ENCODE measurements around the gene INCENP. TPM values are rescaled to one million over a fixed set of nuclear protein-coding genes. Genes with fewer than 3 reads are reported as not detected.

INCENP gene
- polyA plus RNA-seq, 1 experiment: 14.2 TPM

- Histone ChIP-seq H3K4me3 (ENCODE audit: low read depth, low read length) (no peak overlapping the region), H3K27me3 (ENCODE audit: control insufficient read depth, insufficient read depth, low read length) (no peaks in the 10 kb centered on the region), H3K36me3 (ENCODE audit: control insufficient read depth, insufficient read depth, low read length) (peaks cover 44% of the 10 kb centered on the region)
- ChIA-PET POLR2A (no interaction called here), CTCF (interaction anchor here (2.7 kb wide), 1 partner anchor 12 kb away, joined by 8 read pairs; no protein-coding TSS in a partner anchor)
- TF ChIP-seq CTCF (IDR thresholded peaks at IDR 0.05; ENCODE audit: insufficient read depth, low read depth, low read length): no peak
- no peak for DNase-seq (ENCODE audit: low read depth)
Observed at GRCh38 chr11:62142921-62143320, 19.1 kb downstream of the INCENP start.

GRCh38 chr11:62143727-62144126 is 19.9 kb downstream of the INCENP start:
- ChIA-PET POLR2A (no interaction called here), CTCF (interaction anchor here (2.7 kb wide), 1 partner anchor 13 kb away, joined by 8 read pairs; no protein-coding TSS in a partner anchor)
- no peak for DNase-seq (ENCODE audit: low read depth)
- no peak for TF ChIP-seq CTCF (IDR thresholded peaks at IDR 0.05; ENCODE audit: insufficient read depth, low read depth, low read length)
- no peak overlapping the region for H3K4me3 ChIP-seq (ENCODE audit: low read depth, low read length)
- H3K36me3 ChIP-seq (ENCODE audit: control insufficient read depth, insufficient read depth, low read length): peaks cover 45% of the 10 kb centered on the region
- H3K27me3 ChIP-seq (ENCODE audit: control insufficient read depth, insufficient read depth, low read length): no peaks in the 10 kb centered on the region

- TF ChIP-seq CTCF (IDR thresholded peaks at IDR 0.05; ENCODE audit: insufficient read depth, low read depth, low read length): no peak
- CTCF ChIA-PET: interaction anchor here (0.5 kb wide), 1 partner anchor 247 kb away, joined by 4 read pairs; no protein-coding TSS in a partner anchor
Observed at GRCh38 chr11:62144641-62145255, 20.9 kb downstream of the INCENP start.

GRCh38 chr11:62145261-62145871 is 21.6 kb downstream of the INCENP start:
- H3K27me3 ChIP-seq (ENCODE audit: control insufficient read depth, insufficient read depth, low read length): no peaks in the 10 kb centered on the region
- no peak overlapping the region for H3K4me3 ChIP-seq (ENCODE audit: low read depth, low read length)
- no peak for TF ChIP-seq CTCF (IDR thresholded peaks at IDR 0.05; ENCODE audit: insufficient read depth, low read depth, low read length)
- CTCF ChIA-PET: no interaction called here
- peaks cover 39% of the 10 kb centered on the region for H3K36me3 ChIP-seq (ENCODE audit: control insufficient read depth, insufficient read depth, low read length)
- DNase-seq (ENCODE audit: low read depth): no peak
- POLR2A ChIA-PET: no interaction called here

More at GRCh38 chr11:62144641-62145255, 20.9 kb downstream of the INCENP start:
- no peaks in the 10 kb centered on the region for H3K27me3 ChIP-seq (ENCODE audit: control insufficient read depth, insufficient read depth, low read length)
- DNase-seq (ENCODE audit: low read depth): no peak
- POLR2A ChIA-PET: no interaction called here
- H3K4me3 ChIP-seq (ENCODE audit: low read depth, low read length): no peak overlapping the region
- H3K36me3 ChIP-seq (ENCODE audit: control insufficient read depth, insufficient read depth, low read length): peaks cover 40% of the 10 kb centered on the region

GRCh38 chr11:62146476-62147200 is 22.8 kb downstream of the INCENP start:
- no peak for DNase-seq (ENCODE audit: low read depth)
- Histone ChIP-seq H3K27me3 (ENCODE audit: control insufficient read depth, insufficient read depth, low read length) (no peaks in the 10 kb centered on the region), H3K4me3 (ENCODE audit: low read depth, low read length) (no peak overlapping the region), H3K36me3 (ENCODE audit: control insufficient read depth, insufficient read depth, low read length) (peaks cover 32% of the 10 kb centered on the region)
- ChIA-PET CTCF (no interaction called here), POLR2A (no interaction called here)
- no peak for TF ChIP-seq CTCF (IDR thresholded peaks at IDR 0.05; ENCODE audit: insufficient read depth, low read depth, low read length)

Measured in BJ (cell line).